Left lung (tissue), 10 donors: Measurements from ENCODE around the gene SLC39A1. TPM values are rescaled to one million over a fixed set of nuclear protein-coding genes. Genes with fewer than 3 reads are reported as not detected.

Experiments used
- ATAC-seq: fragments of 200-7000 bp; cut with Tn5 transposase; one replicate; pipeline ENCODE4 v1.9.1; 2020; ENCODE audit warnings: moderate library complexity
- DNase-seq, 4 donors: peaks; one replicate each; pipeline ENCODE4 v3.0.0-alpha.2; 2013 to 2020
- H3K27ac ChIP-seq, 2 donors: fragments of 200-600 bp; sonication (generic) in 1 of 2; one replicate each; pipeline versions ENCODE4 v1.5.0 to v1.8.0; 2020 to 2021
- H3K27me3 ChIP-seq, 2 donors: fragments of 200-600 bp; sonication (generic) in 1 of 2; one replicate each; pipeline versions ENCODE4 v1.5.0 to v1.8.0; 2020 to 2021
- H3K36me3 ChIP-seq, 2 donors: fragments of 200-600 bp; sonication (generic) in 1 of 2; one replicate each; pipeline versions ENCODE4 v1.5.0 to v1.8.0; 2020 to 2021
- H3K4me1 ChIP-seq, 2 donors: fragments of 200-600 bp; one replicate each; pipeline ENCODE4 v1.8.0; 2021
- H3K4me3 ChIP-seq, 2 donors: fragments of 200-600 bp; sonication (generic) in 1 of 2; one replicate each; pipeline versions ENCODE4 v1.5.0 to v1.8.0; 2020 to 2021; ENCODE audit warnings: mild to moderate bottlenecking in 1 of 2
- H3K9me3 ChIP-seq, 2 donors: fragments of 200-600 bp; sonication (generic) in 1 of 2; one replicate each; pipeline versions ENCODE4 v1.5.0 to v1.8.0; 2020 to 2021
- intact Hi-C, 2 donors: fragments of 100-400 bp; cut with DNase I; formaldehyde crosslinking; loops; one replicate each; pipeline versions ENCODE4 v1.11.2 to v1.14.2; 2022
- polyA plus RNA-seq, 6 donors: library from polyadenylated mRNA; unstranded; fragments of 120-200 nt; gene quantifications; one replicate each; pipeline ENCODE4 v1.2.1, GENCODE V29; 2013; ENCODE audit not compliant: insufficient read length in 6 of 6
- total RNA-seq, 2 donors: library from RNA; stranded (reverse); fragmentation: NEBNext Ultra II Directional; extraction: Animal tissue kit (Norgen Biotek cat#: 25700); gene quantifications; one replicate each; pipeline ENCODE4 v1.2.1, GENCODE V29; 2021
- TF ChIP-seq, protein P1 (sequence below), 2 donors: fragments of 200-600 bp; sonication (generic) in 1 of 2; IDR thresholded peaks; one replicate each; pipeline versions ENCODE4 v1.5.0 to v1.8.0; 2021; ENCODE audit warnings: antibody characterized with exemption in 2 of 2
- donor health status: DM: no; HTN: yes; CAD: no.
- donor health status: DM: no; HTN: no; CAD: no.

SLC39A1 gene
- total and polyA plus RNA-seq, 8 donors = 59.1 to 185 (median 64.0) TPM

DNA sequence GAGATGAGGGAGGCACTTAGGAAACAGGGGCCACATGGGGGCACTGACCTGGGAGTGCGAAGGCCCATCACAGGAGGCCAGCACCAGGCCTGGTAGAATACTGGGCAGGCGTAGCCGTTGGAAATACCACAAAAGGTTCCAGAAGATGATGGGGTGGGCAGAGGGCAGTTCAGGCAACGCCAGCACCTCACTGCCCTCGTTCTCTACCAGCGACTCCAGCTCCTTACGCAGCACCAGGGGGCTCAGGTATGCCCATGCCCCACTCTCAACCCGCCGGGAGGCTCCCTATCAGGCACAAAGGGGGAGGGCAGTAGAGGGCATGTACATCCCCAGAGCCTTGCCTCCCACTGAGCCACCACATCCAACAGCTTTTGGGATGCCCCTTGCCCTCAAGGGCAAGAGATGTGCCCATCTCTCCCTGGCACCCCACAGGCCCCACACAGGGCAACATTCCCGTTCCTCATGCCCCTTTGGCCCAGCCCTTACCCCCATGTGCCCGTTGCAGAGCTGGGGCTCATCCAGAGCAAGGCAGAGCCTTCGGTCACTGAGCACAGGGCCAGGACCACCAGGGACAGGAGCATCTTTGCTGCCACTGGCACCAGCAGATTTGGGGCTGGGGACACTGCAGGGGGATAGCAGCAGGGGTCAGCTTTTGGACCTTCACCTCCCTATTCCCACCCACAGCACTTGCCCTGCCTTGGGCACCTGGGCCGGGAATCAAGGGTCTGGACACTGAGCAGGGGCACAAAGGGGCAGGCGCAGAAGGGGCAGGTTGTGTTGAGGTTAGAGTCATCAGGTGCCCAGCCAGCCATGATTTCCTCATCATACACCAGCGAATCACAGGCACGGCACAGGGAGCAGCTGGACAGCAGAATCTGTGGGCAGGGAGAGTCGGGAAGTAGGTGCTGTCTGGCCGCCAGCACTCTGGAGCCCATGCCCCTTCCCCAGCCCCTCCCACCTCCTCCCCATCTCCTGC is 30.9 kb downstream of the SLC39A1 start:
- DNase-seq (peak in 1 of 4 donors; percentile 41), ATAC-seq (no peak)
- no peaks in the 10 kb centered on the region for H3K27me3 ChIP-seq
- no peaks in the 10 kb centered on the region for H3K9me3 ChIP-seq
- H3K27ac ChIP-seq = no peak overlapping the region
- peaks cover 0 to 7% of the 10 kb centered on the region in 2 donors for H3K4me1 ChIP-seq
- peaks cover 0 to 87% of the 10 kb centered on the region in 2 donors for H3K36me3 ChIP-seq
- H3K4me3 ChIP-seq = no peak overlapping the region
- intact Hi-C loops = no loop called here
- TF ChIP-seq, protein P1, sequence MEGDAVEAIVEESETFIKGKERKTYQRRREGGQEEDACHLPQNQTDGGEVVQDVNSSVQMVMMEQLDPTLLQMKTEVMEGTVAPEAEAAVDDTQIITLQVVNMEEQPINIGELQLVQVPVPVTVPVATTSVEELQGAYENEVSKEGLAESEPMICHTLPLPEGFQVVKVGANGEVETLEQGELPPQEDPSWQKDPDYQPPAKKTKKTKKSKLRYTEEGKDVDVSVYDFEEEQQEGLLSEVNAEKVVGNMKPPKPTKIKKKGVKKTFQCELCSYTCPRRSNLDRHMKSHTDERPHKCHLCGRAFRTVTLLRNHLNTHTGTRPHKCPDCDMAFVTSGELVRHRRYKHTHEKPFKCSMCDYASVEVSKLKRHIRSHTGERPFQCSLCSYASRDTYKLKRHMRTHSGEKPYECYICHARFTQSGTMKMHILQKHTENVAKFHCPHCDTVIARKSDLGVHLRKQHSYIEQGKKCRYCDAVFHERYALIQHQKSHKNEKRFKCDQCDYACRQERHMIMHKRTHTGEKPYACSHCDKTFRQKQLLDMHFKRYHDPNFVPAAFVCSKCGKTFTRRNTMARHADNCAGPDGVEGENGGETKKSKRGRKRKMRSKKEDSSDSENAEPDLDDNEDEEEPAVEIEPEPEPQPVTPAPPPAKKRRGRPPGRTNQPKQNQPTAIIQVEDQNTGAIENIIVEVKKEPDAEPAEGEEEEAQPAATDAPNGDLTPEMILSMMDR (IDR thresholded peaks at IDR 0.05) = no peak

DNA sequence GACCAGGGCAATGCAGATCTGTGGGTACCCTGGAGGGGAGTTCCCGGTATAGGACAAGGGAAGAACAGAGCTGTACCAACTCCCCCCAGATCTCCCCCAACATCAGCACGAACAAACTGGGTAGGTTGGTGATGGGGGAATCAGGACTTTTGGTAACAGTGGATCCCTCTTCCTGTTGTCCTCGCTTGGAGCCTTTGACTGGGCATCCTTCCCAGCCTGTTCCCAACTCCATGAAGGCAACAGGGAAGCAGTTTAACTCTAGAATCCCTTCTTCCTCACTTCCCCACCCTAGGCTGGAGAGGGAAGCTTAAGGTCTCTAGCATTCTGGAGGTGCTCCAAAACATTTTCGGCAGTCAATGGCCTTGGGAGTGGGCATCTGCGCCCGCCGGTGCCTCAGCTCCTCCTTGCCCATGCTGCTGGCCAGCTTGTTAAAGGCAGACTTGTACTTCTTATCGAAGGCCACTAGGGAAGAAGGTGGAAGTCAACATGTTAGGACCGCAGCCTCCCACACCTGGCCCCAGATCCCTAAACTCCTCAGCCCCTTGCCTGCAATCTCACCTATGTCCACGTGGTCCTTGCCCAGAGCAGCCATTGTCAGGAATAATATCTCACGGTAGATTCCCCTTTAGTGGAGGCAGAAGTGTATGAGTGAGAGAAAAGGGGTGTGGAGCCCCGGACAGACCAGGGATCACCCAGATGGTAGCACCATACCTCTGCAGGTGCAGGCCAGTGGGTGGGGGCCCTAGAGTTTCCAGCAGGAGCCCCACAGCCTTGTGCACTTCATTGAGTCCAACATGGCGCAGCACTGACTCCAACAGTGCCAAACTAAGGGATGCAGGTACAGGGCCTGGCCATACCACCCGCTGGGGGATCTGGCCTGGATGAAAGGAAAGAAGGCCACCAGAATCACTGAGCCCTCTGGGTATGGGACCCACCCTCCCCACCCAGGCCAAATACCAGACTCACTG is 33.1 kb downstream of the SLC39A1 start:
- no peak overlapping the region for H3K4me3 ChIP-seq
- H3K27me3 ChIP-seq = no peaks in the 10 kb centered on the region
- intact Hi-C loops = no loop called here
- DNase-seq (peak in 1 of 4 donors; percentile 28), ATAC-seq (no peak)
- TF ChIP-seq, protein P1 (IDR thresholded peaks at IDR 0.05) = no peak
- peak overlapping the region in 1 of 2 donors; percentile 48 for H3K27ac ChIP-seq
- no peaks in the 10 kb centered on the region for H3K9me3 ChIP-seq
- H3K36me3 ChIP-seq = peaks cover 0 to 65% of the 10 kb centered on the region in 2 donors
- H3K4me1 ChIP-seq = peaks cover 0 to 7% of the 10 kb centered on the region in 2 donors

DNA sequence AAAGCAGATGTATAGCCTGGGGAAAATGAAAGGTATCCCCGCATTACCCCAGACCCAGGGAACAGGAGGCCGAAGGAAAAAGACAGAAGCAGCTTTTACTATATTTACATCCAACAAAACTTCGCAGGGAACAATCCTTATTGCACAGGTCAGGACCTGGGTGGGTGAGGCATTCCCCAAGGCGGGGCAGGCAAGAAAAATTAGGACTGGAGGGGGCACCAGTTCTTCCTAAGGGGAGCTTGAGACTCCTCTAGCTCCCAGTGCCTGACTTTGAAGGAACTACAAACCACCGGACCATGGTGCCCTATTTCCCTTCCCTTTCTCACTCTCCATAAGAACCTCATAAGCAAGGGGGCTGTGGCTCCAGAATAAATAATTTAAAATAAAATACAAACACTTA is 33.9 kb downstream of the SLC39A1 start:
- ATAC-seq = no peak
- peak overlapping the region in 1 of 2 donors; percentile 48 for H3K27ac ChIP-seq
- no peaks in the 10 kb centered on the region for H3K27me3 ChIP-seq
- no peaks in the 10 kb centered on the region for H3K9me3 ChIP-seq
- no peak overlapping the region for H3K4me3 ChIP-seq
- peaks cover 0 to 7% of the 10 kb centered on the region in 2 donors for H3K4me1 ChIP-seq
- H3K36me3 ChIP-seq = peaks cover 0 to 57% of the 10 kb centered on the region in 2 donors
- intact Hi-C loops = no loop called here
- no peak for DNase-seq
- TF ChIP-seq, protein P1 (IDR thresholded peaks at IDR 0.05) = no peak

DNA sequence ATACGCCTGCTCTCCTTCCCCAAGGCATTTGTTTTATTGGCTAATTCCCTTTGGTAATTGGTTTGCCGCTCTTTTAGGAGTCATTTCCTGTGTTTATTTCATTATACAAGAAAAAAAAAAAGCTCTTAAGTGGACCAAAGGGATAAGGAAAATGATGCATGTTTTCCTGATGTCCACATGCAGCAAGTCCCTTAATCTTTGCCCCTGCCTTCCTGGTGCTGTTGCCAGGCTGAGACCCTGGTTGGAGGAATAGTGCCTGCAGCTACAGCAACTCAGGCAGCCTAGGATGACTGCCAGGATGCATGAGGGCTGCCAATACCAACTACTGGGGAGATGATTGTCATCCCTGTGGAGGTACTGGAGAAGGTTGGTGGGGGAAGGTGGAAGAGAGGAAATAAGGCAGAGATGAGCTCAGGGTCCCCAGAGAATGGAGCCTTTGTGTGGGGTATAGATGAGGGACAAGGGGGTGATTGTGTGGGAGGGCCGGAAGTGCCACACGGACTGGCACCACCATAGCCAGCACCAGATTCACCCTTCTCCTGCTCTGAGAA is 34.5 kb downstream of the SLC39A1 start:
- H3K27ac ChIP-seq = peak overlapping the region in 1 of 2 donors; percentile 48
- H3K4me1 ChIP-seq = peaks cover 0 to 12% of the 10 kb centered on the region in 2 donors
- no peak for DNase-seq
- H3K4me3 ChIP-seq = no peak overlapping the region
- intact Hi-C loops = no loop called here
- H3K27me3 ChIP-seq = no peaks in the 10 kb centered on the region
- ATAC-seq = no peak
- TF ChIP-seq, protein P1 (IDR thresholded peaks at IDR 0.05) = no peak
- H3K9me3 ChIP-seq = no peaks in the 10 kb centered on the region
- peaks cover 0 to 51% of the 10 kb centered on the region in 2 donors for H3K36me3 ChIP-seq
